Breast epithelium (tissue), 3 donors: ENCODE results near the gene NINJ2.

Experiments
- POLR2A ChIP-seq: fragments of 450-650 bp; IDR thresholded peaks from one replicate; pipeline ENCODE4 v1.6.1; 2016; ENCODE audit warnings: antibody characterized with exemption, mild to moderate bottlenecking, moderate library complexity
- POLR2AphosphoS5 ChIP-seq, 3 donors: sonication (generic); formaldehyde crosslinking; IDR thresholded peaks; one replicate each; pipeline ENCODE4 v1.6.1; 2017; ENCODE audit warnings: antibody characterized with exemption in 3 of 3
- TF ChIP-seq, protein P1 (sequence below), 3 donors: fragments of 450-650 bp; IDR thresholded peaks; one replicate each; pipeline ENCODE4 v1.5.1; 2016 to 2017; ENCODE audit warnings: antibody characterized with exemption in 3 of 3, mild to moderate bottlenecking in 3 of 3, moderate library complexity in 3 of 3

DNA sequence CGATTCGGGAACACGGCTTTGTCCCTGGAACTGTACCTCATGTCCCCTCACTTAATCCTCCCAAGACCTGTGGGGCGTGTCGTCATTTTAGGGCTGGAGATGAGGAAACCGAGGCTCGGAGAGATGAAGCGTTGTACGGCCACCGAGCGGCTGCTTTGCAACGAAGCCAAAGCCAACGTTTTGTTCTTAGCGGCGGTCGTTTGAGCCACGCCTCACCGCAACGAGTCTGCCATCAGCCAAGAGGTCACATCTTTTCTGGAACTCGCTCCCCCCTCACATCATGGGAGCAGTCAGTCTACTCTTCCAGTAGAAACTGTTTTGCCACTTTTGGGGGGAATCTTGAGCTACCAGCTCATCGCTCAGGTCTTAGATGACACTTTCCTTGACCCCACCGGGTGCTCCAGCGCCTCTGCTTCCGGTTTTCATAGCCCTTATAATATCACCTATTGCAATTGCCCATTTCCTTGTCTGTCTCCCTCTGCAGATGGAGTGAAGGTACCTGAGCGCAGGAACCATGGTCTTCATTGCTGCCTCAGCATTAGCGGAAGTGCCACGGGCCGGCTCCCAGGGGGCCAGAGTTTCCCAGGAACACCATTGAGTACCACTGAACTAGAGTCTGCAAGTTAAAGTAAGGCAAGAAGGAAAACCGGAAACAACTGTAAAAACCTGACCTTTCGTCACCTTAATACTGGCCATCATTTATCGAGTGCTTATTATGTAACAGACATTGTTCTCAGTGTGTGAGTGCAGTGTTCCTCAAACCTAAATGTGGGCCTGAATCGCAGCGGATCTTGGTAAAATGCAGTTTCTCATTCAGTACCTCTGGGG lies 19.6 kb downstream of the NINJ2 start:
- TF ChIP-seq POLR2A (no peak), POLR2AphosphoS5 (IDR thresholded peaks at IDR 0.05) (peak in 1 of 3 donors; percentile 1)
- TF ChIP-seq, protein P1, sequence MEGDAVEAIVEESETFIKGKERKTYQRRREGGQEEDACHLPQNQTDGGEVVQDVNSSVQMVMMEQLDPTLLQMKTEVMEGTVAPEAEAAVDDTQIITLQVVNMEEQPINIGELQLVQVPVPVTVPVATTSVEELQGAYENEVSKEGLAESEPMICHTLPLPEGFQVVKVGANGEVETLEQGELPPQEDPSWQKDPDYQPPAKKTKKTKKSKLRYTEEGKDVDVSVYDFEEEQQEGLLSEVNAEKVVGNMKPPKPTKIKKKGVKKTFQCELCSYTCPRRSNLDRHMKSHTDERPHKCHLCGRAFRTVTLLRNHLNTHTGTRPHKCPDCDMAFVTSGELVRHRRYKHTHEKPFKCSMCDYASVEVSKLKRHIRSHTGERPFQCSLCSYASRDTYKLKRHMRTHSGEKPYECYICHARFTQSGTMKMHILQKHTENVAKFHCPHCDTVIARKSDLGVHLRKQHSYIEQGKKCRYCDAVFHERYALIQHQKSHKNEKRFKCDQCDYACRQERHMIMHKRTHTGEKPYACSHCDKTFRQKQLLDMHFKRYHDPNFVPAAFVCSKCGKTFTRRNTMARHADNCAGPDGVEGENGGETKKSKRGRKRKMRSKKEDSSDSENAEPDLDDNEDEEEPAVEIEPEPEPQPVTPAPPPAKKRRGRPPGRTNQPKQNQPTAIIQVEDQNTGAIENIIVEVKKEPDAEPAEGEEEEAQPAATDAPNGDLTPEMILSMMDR (IDR thresholded peaks at IDR 0.05): no peak
